GM12878 (cell line): ENCODE results near the gene DMKN. TPM values are rescaled to one million over a fixed set of nuclear protein-coding genes. Genes with fewer than 3 reads are reported as not detected.
A peak's percentile ranks its signal among the peaks of the same experiment; 100 is the strongest.

ENCODE experiments used
- IKZF2 ChIP-seq, 2 experiments: fragments of 450-650 bp; IDR thresholded peaks; 2 replicates each; pipeline ENCODE4 v1.6.1; 2017; ENCODE audit warnings: mild to moderate bottlenecking in 2 of 2, moderate library complexity in 2 of 2
- MTA2 ChIP-seq: fragments of 450-650 bp; IDR thresholded peaks from 2 replicates; pipeline ENCODE4 v1.6.1; 2016; ENCODE audit warnings: low read depth, mild to moderate bottlenecking, moderate library complexity
- NFYA ChIP-seq: IDR thresholded peaks from 2 replicates; pipeline ENCODE4 v1.6.1; 2011; ENCODE audit warnings: low read depth, mild to moderate bottlenecking, low read length, improper control_type of control experiment, borderline replicate concordance
- SMC3 ChIP-seq: IDR thresholded peaks from 2 replicates; pipeline ENCODE4 v1.6.1; 2011; ENCODE audit warnings: low read length, improper control_type of control experiment, borderline replicate concordance
- TCF3 ChIP-seq: IDR thresholded peaks from 2 replicates; pipeline ENCODE4 v1.6.1; 2012; ENCODE audit warnings: low read depth, mild to moderate bottlenecking, low read length, borderline replicate concordance; ENCODE audit not compliant: insufficient read depth
- USF2 ChIP-seq: IDR thresholded peaks from 2 replicates; pipeline ENCODE4 v1.6.1; 2011; ENCODE audit warnings: low read depth, low read length, improper control_type of control experiment, borderline replicate concordance
- polyA plus RNA-seq, 11 experiments: library from polyadenylated mRNA; depleted of rRNA in 4 of 11; unstranded in 6 of 11; stranded (reverse) in 5 of 11; fragments of >200 nt; fragmentation: Nextera tagmentation in 4 of 11; fragmentation: Illumina TruSeq in 1 of 11; extraction: Ambion mirVana in 4 of 11; extraction: Trizol in 1 of 11; gene quantifications; 1 replicate in 1 of 11; 2 replicates in 10 of 11; pipeline versions ENCODE4 v1.2.1 to v1.2.3, GENCODE V29; 2011 to 2016; ENCODE audit warnings: inconsistent platforms in 2 of 11, missing spikeins in 2 of 11, low read depth in 1 of 11
- total RNA-seq, 4 experiments: library from RNA; depleted of rRNA in 3 of 4; stranded (reverse); fragments of >200 nt in 3 of 4; fragmentation: Illumina TruSeq in 1 of 4; extraction: Trizol in 1 of 4; gene quantifications; 2 replicates each; pipeline versions ENCODE4 v1.2.1 to v1.2.3, GENCODE V29; 2013 to 2021
- TF ChIP-seq, protein P1 (sequence below): fragments of 450-650 bp; IDR thresholded peaks from 2 replicates; pipeline ENCODE4 v1.6.1; 2017; ENCODE audit warnings: mild to moderate bottlenecking, moderate library complexity

Gene DMKN
- total and polyA plus RNA-seq, 10 of the 15 experiments (the other 5 are each of a cell fraction or from before 2014, with no cell fraction given): 36.4 to 114 (median 58.6) TPM

GRCh38 chr19:35495107-35496064 is 18.1 kb downstream of the DMKN start (continued):
- no peak for TF ChIP-seq TCF3
- TF ChIP-seq SMC3: peak; percentile 92
- no peak for TF ChIP-seq USF2
- no peak for TF ChIP-seq NFYA
- TF ChIP-seq IKZF2 (IDR thresholded peaks at IDR 0.05): peak in 1 of 2 experiments; percentile 24; a peak in 1 of 4 replicates
- TF ChIP-seq, protein P1, sequence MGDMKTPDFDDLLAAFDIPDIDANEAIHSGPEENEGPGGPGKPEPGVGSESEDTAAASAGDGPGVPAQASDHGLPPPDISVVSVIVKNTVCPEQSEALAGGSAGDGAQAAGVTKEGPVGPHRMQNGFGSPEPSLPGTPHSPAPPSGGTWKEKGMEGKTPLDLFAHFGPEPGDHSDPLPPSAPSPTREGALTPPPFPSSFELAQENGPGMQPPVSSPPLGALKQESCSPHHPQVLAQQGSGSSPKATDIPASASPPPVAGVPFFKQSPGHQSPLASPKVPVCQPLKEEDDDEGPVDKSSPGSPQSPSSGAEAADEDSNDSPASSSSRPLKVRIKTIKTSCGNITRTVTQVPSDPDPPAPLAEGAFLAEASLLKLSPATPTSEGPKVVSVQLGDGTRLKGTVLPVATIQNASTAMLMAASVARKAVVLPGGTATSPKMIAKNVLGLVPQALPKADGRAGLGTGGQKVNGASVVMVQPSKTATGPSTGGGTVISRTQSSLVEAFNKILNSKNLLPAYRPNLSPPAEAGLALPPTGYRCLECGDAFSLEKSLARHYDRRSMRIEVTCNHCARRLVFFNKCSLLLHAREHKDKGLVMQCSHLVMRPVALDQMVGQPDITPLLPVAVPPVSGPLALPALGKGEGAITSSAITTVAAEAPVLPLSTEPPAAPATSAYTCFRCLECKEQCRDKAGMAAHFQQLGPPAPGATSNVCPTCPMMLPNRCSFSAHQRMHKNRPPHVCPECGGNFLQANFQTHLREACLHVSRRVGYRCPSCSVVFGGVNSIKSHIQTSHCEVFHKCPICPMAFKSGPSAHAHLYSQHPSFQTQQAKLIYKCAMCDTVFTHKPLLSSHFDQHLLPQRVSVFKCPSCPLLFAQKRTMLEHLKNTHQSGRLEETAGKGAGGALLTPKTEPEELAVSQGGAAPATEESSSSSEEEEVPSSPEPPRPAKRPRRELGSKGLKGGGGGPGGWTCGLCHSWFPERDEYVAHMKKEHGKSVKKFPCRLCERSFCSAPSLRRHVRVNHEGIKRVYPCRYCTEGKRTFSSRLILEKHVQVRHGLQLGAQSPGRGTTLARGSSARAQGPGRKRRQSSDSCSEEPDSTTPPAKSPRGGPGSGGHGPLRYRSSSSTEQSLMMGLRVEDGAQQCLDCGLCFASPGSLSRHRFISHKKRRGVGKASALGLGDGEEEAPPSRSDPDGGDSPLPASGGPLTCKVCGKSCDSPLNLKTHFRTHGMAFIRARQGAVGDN: 0 out of 2 replicates have a peak, but pooled peaks have one; percentile 21
- 0 out of 2 replicates have a peak, but pooled peaks have one; percentile 29 for TF ChIP-seq MTA2
